Measurements from ENCODE around the gene SLC35G6.
A peak's percentile ranks its signal among the peaks of the same experiment; 100 is the strongest.
"Not testable (repeated sequence)": the region's sequence is repeated elsewhere in the genome, so short reads cannot be mapped to it uniquely, and the experiment has no call there.

SLC35G6 gene

DNA sequence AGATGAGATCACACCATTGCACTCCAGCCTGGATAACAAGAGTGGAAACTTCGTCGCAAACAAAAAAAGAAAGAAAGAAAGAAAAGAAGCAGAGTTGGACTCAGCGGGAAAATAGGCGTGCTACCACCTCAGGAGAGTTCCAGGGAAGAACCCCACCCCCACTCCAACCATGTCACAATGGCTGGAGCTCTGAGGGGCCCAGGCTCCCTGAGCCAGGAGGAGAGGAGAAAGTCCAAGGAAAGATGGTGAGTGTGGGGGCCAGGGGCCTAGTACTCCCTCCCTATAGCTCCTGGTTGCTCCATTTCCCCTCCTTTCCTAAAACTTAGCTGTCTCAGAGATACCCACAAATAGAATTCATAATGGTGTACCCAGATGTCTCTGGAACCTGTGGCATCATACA, at the start of gene SLC35G6:
TSS of gene SLC35G6 (plus strand) at position 172 of the 400 bp plus-strand sequence. CDS start at position 243, 71 bp downstream.
- not testable (repeated sequence) for DNase-seq

DNA sequence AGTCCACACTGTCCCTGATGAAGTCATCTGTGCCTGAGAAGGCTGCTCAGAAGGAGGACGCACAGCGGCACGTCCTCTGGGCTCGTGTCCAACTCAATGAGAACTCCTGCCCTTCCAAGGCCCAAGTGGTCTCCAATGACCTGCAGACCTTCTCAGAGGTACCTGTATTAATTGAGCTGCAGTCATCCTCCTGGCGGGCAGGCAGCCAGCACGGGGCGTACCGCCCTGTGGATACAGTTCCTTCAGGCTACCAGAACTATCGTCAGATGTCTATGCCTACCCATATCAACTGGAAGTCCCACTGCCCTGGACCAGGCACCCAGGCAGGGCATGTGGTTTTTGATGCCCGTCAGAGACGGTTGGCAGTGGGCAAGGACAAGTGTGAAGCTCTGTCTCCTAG, 49.0 kb upstream of the SLC35G6 start:
- DNase-seq, result no peak

DNA sequence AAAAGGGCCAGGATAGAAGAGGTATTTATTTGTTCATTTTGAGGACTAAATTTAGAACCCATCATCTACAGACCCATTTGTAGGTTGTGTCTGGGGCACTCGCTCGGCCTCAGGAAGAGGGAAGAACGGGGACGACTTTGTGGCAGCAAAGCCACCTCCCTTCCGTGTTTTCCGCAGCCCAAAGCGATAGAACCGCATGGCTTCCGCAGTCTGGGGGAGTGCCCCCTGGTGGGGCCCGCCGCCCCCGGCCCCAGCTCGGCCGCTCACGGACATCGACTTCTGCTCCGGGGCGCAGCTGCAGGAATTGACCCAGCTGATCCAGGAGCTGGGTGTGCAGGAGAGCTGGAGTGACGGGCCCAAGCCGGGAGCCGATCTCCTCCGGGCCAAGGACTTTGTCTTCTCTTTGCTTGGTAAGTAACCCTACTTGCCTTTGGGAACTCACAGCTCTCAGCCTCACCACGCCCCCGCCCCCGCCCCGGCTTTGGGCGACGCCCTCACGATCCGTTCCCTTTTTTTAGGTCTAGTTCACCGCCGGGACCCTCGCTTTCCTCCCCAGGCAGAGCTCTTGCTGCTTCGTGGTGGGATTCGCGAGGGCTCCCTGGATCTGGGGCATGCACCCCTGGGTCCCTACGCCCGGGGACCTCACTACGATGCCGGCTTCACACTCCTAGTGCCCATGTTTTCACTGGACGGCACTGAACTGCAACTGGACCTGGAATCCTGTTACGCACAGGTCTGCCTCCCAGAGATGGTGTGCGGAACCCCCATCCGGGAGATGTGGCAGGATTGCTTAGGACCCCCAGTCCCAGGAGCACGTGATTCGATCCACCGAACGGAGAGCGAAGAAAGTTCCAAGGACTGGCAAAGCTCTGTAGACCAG, 45.3 kb upstream of the SLC35G6 start:
- DNase-seq, result peak; percentile 90

DNA sequence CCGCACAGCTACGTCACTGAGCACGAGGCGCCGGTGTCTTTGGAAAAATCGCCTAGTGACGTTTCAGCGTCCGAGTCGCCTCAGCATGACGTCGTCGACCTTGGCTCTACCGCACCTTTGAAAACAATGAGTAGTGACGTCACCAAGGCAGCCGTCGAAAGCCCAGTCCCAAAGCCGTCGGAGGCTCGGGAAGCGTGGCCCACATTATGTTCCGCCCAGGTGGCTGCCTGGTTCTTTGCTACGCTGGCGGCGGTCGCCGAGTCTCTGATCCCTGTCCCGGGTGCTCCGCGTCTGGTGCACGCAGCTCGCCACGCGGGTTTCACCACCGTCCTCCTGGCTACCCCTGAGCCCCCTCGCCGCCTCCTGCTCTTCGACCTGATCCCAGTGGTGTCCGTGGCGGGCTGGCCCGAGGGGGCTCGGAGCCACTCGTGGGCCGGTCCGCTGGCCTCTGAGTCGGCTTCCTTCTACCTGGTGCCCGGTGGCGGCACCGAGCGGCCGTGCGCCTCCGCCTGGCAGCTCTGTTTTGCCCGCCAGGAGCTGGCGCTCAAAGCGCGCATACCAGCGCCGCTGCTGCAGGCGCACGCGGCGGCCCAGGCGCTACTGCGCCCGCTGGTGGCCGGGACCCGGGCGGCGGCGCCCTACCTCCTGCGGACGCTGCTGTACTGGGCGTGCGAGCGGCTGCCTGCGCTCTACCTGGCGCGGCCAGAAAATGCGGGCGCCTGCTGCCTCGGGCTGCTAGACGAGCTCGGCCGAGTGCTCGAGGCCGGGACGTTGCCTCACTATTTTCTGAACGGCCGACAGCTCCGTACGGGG, 44.5 kb upstream of the SLC35G6 start:
- peak; percentile 96 for DNase-seq

DNA sequence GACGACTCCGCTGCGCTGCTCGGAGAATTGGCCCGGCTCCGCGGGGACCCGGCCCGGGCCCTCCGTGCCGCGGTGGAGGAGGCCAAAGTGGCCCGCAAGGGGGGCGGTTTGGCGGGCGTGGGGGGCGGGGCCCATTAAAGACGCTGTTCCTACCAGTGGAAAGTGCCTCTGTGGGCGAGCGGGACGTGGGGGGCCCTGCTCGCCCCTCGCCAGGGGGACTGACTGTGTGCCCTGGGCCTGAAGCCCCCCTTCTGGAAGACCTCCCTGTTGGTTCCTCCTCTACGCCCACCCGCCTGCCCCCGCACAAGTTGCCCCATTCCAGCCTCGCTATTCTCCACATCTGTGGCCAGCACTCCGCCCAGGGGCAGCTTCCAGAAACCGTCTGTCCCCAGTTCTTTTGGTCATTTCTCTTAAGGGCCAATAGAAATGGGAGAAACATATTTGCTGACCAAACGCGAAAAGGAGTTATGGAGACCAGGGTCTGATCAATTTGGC, 43.8 kb upstream of the SLC35G6 start:
- DNase-seq, result peak; percentile 49

DNA sequence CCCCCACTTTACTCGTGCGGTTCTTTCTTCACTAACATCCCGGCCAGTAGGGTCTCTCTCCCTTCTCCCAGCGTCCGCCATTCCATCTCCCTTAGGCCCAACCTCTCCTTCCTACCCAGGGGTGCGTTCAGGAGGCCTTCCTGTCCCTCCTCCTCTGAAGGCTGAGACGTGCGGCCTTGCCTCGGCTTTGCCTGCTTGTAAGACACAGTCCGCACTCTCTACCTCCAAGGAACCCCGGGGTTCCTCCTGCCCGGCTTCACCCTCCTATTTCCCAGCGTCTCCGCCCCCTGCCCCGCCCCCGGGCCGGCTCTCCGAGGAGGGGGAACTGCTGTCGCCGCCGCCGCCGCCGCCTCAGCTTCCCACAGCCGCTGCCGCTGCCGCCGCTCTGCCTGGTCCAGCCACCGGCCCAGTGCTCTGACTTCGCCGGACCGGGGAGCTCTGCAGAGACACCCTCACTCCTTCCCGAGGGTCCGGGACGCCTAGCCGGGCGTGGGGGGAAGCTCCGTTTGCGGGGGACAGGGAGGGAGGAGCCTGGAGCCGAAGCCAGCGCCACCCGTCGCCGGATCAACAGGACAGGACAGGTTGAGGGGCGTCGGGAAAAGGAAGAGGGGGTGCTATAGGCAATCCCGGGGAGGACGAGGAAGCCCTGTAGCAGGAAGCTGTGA, 43.2 kb upstream of the SLC35G6 start:
- DNase-seq, result peak; percentile 84

DNA sequence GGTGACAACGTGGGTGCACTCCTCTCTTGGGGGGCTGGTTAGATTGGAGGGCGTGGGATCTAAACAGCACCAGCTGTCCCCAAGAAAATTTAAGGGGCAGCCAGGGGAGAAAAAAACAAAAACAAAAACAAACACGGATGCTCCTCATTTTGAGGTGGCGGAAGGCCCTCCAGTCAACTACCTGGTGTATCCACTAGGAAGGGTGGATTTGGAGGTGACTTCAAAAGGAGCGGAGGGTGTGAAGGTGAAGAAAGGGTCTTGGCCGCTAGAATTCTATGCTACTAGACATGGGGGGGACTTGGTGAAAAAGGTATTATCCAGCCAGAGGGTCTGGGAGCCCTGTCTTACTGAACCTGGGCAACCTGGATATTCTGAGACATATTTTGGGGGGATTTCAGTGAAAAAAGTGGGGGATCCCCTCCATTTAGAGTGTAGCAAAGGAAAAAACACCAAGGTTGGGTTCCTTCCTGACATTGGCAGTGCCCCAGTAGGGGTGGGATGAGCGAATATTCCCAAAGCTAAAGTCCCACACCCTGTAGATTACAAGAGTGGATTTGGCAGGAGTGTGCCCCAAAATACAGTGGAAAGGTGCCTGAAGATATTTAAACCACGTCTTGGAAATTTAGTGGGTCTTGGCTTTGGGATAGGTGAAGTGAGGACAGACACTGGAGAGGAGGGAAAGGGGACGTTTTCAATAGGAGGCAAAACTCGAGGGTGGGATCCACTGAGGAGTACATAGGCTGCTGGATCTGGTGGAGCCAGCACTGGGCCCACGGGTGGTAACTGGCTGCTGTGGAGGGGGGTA, 42.4 kb upstream of the SLC35G6 start:
- DNase-seq, result no peak

DNA sequence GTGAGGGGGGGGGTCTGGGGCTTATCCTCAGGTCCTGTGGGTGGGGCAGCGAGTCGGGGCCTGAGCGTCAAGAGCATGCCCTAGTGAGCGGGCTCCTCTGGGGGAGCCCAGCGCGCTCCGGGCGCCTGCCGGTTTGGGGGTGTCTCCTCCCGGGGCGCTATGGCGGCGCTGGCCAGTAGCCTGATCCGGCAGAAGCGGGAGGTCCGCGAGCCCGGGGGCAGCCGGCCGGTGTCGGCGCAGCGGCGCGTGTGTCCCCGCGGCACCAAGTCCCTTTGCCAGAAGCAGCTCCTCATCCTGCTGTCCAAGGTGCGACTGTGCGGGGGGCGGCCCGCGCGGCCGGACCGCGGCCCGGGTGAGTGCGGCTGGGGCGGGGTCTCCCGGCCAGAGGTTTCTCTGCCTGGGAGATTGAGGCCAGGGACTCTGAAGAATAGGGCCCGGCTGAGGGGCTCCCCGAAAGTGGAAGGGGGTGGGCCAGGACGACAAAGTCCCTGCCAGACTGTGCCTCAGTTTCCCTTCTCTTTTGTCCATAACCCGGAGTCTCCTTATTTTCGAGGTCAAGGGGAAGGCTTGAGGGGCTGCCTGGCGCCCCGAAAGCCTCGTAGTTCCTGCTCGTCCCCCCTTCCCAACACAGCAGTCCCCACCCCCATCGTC, 41.7 kb upstream of the SLC35G6 start, which contains the start of gene FGF11:
TSS of gene FGF11 (plus strand) at position 51 of the 651 bp plus-strand sequence. CDS start at position 160, 109 bp downstream.
- peak; percentile 75 for DNase-seq

DNA sequence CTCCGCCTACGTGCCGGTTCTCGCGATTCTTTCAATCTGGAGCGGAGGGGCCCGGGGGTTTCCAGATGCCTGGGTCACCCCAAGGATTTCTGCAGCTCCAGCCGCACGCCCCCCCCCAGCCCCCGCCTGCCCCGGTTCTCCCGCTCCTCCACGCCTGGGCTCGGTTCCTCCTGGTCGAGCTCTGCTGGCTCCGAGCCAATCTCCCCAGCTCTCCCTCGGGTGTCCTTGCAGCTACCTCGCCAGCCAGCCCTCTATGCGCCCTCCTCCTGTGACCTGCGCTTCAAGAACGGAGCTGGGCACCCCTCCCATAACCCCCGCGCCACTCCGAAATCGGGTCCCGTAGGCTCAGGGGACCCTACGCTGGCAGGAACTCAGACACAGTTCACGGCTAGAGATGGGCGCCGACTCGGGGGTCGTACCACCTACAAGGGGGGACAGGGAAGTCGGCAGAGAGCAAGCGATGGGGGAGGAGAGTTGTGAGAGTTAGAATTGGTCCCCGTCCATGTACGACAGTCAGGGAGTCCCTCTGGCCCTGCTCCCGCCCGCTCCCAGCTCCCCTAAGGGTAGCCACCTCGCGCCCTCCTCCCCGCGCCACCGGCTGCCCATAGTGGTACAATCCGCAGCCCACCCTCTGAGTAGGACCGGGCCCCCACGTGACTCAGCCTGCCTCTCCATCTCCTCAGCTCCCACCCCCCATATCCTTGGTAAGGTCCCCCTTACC, 41.0 kb upstream of the SLC35G6 start:
- DNase-seq, result peak; percentile 67

DNA sequence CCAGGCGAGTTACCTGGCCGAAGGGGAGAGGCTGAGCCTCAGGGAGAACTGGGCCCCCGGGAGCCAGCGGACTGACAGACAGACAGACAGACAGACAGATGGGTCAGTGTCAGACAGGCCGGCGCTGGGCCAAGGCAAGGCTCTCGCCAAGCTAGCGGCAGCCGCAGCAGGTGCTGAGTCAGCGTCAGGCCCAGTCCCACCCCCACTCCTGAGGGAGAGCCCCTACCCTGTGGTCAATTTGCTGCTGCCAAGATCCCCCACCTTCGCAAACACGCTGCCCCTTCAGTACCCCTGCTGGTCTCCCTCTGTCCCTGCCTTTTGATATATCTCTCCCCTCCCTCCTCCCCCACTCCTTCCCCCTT, 40.4 kb upstream of the SLC35G6 start:
- peak; percentile 80 for DNase-seq

DNA sequence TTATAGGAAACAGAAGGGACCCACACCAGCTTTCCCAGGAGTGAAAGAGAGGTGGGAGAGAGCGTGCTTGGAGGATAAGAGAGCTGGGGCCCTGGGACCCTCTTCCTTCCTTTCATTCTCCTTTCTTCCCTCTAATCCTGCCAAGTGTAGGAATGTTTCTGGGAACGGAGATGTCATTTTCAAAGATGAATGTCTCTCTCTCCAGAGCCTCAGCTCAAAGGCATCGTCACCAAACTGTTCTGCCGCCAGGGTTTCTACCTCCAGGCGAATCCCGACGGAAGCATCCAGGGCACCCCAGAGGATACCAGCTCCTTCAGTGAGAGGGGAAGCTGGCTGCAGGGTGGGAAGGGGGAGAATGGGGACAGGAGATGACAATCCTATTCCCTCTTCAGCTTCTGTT, 40.0 kb upstream of the SLC35G6 start:
- peak; percentile 64 for DNase-seq

DNA sequence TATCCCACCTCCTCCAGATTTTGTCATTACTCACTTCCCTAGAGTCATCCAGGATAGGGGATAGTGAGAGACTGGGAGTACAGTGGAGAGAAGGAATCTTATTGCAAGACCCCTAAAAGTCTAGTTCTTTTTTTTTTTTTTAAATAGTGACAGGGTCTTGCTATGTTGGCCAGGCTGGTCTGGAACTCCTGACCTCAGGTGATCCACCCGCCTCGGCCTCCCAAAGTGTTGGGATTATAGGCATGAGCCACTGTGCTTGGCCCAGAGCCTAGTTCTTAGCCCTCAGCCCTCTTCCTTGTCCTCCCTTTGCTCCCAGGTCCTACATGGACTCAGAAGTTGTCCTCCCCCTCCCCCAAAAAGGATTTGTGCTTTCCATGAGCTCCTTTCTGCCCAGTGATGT, 39.1 kb upstream of the SLC35G6 start:
- no peak for DNase-seq

DNA sequence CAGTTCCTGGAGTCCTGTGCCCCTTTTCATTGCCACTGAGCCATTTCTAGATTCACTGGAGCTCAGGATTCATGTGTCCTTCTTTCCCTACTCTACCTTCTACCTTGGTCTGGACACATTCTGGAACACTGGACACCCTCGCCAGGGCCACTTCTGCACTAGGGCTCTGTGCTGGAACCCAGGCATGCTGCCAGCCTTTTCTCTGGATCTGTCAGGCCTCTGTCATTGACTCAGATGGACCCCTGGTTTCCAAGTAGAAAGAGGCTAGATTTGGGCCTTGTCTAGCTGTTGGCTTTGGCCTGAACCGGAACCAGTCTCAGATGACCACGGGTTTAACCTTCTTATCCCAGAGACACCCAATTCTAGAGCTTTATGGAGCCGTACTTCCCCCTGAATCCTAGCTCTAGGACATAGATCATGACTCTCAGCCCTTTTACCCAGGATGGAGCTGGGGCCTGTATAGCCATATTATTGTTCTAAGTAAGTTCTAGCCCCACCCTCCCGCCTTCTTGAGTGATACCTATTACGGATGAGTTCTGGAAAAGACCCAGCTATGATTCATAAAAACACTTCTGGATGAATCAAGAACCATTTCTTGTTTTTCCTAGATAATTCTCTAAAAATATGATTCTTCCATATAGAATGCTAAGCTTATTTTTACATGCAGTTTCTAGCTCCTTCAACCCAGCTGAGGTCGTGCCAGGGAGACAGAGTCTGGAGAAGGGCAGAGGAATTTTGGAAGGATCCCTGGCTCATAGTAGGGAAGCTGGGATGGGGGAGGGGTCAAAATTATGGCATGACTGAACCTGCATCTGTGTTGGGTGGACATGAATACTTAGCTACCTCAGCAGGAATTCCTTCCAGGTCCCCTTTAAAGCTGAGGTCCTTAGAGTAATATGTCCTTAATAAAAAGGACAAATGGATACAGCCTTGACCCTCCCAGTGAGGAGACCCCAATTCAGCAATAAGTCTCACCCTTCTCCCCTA, 37.5 kb upstream of the SLC35G6 start:
- no peak for DNase-seq

DNA sequence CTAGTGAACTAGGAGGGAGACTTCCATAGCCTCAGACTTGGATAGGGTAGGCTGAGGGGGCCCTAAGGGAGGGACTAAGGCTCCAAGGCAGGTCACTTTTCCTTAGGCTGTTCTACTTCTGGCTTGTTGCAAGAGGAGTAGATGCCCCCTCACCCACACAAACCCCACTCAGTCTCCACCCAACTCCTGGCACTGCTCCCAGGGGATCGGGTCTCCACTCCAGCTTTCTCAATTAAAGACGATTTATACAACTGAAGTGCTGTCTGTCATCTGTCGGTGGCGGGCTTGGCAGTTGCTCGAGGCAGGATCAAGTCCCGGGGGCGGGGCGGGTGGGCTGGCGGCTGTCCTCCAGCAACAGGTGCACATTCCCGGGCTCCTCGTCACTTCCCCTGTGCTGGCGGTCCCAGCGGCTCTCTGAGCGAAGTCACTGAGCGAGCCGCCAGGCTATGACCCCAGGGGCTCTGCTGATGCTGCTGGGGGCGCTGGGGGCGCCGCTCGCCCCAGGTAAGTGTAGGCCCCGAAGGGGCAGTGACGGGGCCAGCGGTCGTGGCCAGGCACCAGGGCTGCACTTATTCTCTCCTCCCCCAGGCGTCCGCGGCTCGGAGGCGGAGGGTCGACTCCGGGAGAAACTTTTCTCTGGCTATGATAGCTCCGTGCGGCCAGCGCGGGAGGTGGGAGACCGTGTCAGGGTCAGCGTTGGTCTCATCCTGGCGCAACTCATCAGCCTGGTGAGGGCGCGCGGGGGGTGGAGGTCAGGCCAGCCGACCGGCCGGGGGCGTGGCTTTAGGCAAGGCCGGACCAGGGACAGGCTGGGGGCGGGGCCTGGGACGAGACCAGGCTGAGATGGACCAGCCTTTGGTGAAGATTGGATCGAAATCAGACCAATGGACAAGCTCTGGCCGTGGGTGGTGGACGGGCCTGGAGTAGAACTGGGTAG, 36.3 kb upstream of the SLC35G6 start, which contains the start of gene CHRNB1:
TSS of gene CHRNB1 (plus strand) at position 380 of the 937 bp plus-strand sequence. CDS start at position 447, 67 bp downstream.
- peak; percentile 97 for DNase-seq

DNA sequence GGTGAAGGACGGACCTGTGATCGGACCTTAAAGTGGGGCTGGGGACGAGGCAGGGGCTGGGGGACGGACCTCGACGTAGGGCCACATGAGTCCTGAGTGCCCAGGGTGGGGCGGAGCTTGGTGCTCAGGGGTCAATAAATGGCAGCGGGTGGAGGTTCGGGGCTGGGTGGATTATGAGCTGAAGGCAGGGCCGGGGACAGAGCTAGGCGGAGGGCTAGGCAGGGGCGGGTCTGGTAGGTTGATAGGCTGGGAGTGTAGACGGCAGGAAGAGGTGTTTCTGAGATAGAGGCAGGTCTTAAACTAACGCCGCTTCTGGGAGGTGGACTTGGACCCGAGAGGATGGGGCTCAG, 35.7 kb upstream of the SLC35G6 start:
- peak; percentile 96 for DNase-seq

DNA sequence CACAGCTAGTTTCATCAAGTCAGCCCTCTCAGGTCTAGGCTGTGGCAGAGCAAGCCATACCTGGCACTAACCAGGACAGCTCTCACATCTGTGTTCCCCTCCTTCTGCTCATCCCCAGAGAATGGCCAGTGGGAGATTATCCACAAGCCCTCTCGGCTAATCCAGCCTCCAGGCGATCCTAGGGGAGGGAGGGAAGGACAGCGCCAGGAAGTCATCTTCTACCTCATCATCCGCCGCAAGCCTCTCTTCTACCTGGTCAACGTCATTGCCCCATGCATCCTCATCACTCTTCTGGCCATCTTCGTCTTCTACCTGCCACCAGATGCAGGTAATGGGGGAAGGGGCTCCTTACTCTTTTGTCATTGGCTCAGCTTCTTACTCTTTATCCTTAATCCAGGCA, 32.8 kb upstream of the SLC35G6 start:
- DNase-seq, result no peak

DNA sequence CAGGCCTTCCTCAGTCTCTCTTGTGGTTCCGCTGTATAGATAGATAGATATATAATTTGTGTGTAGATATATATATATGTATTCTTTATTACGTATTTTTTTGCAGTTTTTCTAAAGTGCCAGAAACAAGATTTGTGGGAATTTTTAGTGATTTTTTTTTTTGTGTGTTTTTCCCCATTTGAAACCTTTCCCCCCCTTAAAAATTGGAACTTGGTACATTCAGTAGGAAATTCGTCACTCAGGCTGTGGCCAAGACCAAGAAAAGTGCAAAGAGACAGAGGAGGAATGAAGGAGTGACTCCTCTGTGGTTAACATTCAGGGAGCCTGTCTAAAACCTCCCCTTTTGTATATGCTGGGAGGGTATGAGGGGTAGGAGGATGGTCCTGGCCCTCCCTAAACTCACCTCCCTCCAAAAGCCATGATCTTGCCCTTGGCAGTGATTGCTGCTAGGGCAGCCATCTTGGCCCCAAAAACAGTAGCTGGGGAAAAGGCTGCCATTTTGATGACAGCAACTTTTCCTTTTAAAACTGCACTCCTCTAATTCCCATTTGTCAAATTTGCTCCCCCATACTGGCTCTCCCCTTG, 21.2 kb upstream of the SLC35G6 start:
- DNase-seq, result no peak

Data from islet precursor cell (in vitro differentiated cells).